Lower leg skin (tissue), 3 donors: ENCODE results near the gene SIGLEC15.

Experiments used
- CTCF ChIP-seq, 3 donors: fragments of 450-650 bp; IDR thresholded peaks; one replicate each; pipeline ENCODE4 v1.5.1; 2016; ENCODE audit warnings: antibody characterized with exemption in 3 of 3, mild to moderate bottlenecking in 3 of 3, moderate library complexity in 2 of 3
- POLR2A ChIP-seq, 2 donors: fragments of 450-650 bp; IDR thresholded peaks; one replicate each; pipeline ENCODE4 v1.6.1; 2016 to 2017; ENCODE audit warnings: antibody characterized with exemption in 2 of 2, mild to moderate bottlenecking in 1 of 2, moderate library complexity in 1 of 2

GRCh38 chr18:45783097-45784075 lies 42.1 kb upstream of the SIGLEC15 start:
- no peak for TF ChIP-seq CTCF (IDR thresholded peaks at IDR 0.05)
- TF ChIP-seq POLR2A (IDR thresholded peaks at IDR 0.05) = no peak
